ENCODE results near the gene HTR3D.
"Not testable (repeated sequence)": the region's sequence is repeated elsewhere in the genome, so short reads cannot be mapped to it uniquely, and the experiment has no call there.

HTR3D gene

DNA sequence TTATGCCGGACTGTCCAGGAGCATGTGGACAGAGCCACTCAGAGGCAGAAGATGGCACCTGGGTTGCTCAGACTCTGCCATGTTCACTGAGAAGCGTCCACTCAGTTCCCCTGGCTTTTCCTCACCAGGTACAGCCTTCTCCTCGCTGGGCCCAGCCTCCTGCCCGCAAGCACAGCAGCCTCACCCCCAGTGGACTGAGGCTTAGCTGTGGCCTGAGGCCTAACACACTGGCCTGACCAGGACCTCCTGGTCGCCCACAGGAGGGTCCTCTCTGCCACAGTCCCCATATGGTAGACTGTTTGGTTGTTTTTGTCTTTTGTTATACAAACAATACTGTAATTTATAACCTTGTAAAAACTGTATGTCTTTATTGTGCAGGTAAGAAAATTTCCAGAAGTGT is 36.8 kb downstream of the HTR3D start:
- DNase-seq (ENCODE audit: low spot score), result no peak

DNA sequence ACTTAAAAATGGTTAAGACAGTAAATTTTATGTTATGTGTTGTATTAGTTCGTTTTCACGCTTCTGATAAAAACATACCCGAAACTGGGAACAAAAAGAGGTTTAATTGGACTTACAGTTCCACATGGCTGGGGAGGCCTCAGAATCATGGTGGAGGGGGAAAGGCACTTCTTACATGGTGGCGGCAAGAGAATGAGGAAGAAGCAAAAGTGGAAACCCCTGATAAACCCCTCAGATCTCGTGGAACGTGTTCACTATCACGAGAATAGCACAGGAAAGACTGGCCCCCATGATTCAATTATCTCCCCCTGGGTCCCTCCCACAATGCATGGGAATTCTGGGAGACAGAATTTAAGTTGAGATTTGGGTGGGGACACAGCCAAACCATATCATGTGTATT is 39.6 kb downstream of the HTR3D start:
- not testable (repeated sequence) for DNase-seq (ENCODE audit: low spot score)

DNA sequence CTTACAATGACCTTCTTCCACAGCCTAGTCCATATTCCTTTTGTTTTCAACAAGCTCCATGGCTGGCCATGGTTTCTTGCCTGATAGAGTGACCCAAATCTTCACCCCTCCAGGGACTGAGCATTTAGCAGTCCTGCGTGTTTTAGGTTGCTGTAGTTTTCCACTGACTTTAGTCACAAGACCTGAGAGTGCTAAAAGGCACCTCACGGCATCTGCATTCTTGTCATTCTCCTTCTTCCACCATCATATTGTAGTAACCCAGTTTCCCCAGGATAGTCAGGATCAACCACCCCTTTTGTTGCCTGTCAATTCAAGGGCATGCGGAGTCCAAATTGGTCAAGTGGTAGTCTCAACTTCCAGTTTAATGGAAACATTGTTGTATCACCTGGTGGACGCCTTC is 42.1 kb downstream of the HTR3D start:
- DNase-seq (ENCODE audit: low spot score), result no peak

DNA sequence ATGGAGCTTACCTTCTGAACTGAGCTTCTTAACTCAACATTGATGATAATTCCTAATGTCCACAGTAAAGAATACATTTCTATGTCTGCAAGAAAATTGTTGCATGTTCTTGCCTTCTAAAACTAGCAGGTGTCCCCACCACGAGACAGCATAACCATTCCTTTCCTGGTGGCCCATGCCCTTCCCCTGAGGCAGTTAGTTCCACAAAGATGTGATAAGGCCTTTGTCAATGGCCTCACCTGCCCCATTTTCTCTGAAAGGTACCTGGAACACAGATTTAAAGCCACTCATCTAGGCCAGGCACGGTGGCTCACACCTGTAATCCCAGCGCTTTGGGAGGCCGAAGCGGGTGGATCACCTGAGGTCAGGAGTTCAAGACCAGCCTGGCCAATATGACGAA is 44.4 kb downstream of the HTR3D start:
- DNase-seq (ENCODE audit: low spot score), result no peak

DNA sequence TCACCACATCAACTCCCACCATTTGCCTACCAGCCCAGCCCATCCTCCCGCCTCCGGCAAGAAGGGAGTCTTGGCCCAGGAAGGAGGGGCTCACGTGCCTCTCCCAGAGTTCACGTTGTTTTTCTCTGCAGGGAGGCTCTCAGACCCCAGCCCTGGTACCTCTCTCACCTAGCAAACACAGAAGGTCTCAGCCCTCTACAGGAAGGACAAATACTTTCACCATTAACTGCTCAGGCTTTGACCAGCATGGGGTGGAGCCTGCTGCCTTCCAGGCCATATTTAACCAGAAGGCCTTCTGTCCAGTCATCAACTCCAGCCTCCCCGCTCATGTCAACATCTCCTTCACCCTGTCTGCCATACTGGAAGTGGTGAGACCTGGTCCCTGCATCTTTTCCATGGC is 46.3 kb downstream of the HTR3D start:
- no peak for DNase-seq (ENCODE audit: low spot score)

DNA sequence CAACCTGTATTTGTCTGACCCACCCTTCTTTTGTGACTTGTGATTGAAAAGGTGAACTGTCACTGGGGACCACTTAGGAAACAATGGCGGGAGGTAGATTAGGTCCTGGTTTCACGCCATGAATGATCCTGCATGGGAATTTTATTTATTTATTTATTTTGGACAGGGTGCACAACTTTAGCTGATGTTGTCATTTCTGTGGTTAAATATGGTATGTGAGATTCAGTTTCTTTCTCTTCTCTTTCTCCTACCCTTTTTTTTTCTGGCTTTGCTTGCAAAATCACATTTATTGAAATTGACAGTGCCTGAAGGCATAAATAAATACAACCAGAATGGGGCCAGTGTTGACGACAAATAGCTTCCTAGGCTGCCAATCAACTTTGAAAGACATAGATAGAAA is 47.3 kb downstream of the HTR3D start:
- no peak for DNase-seq (ENCODE audit: low spot score)

DNA sequence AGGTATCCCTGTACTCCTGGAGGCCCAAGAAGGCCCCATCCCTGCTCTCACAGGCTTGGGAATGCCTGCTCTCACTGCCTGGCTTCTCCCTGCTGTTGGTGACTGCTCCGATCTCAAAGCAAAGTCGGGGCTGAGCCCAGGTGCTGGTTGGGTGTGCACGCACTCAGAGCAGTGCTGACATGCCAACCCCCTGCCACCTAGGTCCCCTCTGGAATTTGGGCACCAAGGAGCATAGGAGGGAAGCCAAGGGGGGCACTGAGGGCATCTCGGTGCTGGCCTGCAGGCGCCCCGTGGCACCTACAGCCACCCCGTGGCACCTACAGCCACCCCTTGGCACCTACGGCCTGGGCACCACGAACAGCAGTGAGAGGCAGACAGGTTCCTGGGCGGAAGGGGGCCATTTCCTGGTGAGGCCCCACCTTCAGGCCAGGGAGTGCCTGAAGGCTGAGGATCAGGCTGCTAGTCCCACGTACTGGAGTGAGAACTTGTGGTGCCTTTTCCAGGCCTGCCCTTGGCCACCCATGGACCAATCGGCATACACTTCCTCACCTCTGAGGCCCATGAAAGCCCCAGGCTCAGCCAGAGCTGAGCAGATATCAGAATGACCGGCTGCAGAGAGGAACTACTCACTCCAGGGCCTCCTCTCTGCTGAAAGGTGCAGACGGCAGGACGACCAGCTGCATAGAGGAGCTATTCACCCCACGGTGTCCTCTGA is 49.7 kb downstream of the HTR3D start:
- no peak for DNase-seq (ENCODE audit: low spot score)

DNA sequence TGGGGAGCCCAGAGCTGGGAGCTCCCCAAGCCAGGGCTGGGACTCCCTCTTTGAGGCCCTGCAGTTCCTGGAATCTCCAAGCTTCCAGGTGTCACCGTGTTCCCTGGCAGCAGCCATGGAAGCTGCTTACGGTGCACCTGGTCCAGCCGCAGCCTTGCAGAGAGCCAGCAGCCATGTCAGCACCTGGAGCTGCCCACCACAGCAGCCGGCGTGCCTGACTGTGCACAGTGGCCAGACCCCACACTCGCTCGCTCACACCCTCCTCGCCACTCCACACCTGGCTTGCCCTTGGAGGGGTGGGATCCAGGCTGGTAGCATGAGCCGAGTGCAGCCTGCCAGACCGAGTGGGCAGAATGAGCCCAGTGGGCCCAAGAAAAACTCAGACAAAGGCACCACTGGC is 50.5 kb downstream of the HTR3D start:
- no peak for DNase-seq (ENCODE audit: low spot score)

DNA sequence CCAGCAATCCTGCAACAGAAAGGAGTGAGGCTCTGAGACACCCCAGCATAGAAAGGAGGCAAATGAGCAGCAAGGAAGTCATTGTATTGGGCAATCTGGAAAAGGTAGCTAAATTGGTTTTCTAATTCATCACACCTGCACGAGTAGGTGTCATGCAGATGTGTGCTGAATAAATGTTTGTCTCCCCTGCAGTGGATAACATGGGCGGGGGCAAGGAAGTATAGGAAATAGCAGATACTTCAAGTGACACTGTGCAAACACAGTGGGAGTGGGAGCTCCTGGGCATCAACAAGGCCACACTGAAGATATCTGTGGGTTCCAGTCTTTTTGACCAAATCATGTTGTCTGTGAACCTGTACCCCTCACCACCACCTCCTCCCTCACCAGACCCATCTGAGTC is 50.9 kb downstream of the HTR3D start:
- no peak for DNase-seq (ENCODE audit: low spot score)

DNA sequence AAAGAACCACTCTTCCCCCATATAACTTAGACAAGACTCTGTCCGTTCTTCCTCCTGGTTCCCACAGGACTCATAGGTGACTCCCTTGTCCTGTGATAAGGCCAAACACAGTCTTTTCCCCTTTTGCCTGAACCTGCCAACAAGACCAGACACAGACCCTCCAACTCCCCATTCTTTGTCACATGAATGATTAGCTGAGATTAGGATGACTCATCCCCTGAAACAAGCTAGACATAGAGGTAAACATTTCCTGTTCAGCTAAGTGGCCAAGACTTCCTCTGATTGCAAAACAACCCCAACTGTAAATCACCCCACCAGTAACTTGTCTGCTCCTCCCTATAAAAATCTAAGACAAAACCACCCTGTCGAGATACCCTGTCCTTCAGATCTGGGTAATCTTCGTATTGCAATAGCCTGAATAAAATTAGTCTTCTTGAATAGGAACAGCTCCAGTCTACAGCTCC is 53.9 kb downstream of the HTR3D start:
- peak; percentile 48 for DNase-seq (ENCODE audit: low spot score)

All from kidney tubule cell (primary cell).